Ovary (tissue), 9 donors: Measurements from ENCODE around the gene AOPEP. TPM values are rescaled to one million over a fixed set of nuclear protein-coding genes. Genes with fewer than 3 reads are reported as not detected.

Experiments used
- DNase-seq, 5 donors: peaks; one replicate each; pipeline ENCODE4 v3.0.0-alpha.2; 2019 to 2020
- H3K27ac ChIP-seq, 2 donors: fragments of 200-600 bp; one replicate each; pipeline versions ENCODE4 v1.5.1 to v1.8.0; 2019 to 2022
- H3K27me3 ChIP-seq: fragments of 200-600 bp; one replicate; pipeline ENCODE4 v1.8.0; 2022
- H3K36me3 ChIP-seq: fragments of 200-600 bp; sonication (generic); one replicate; pipeline ENCODE4 v1.5.1; 2019
- H3K4me1 ChIP-seq: one replicate; pipeline ENCODE4 v1.8.1; 2013; ENCODE audit warnings: mild to moderate bottlenecking, moderate library complexity; ENCODE audit not compliant: insufficient read depth
- H3K4me3 ChIP-seq: fragments of 200-600 bp; sonication (generic); one replicate; pipeline ENCODE4 v1.5.1; 2017
- H3K9me3 ChIP-seq, 2 donors: fragments of 200-600 bp in 1 of 2; sonication (generic) in 1 of 2; one replicate each; pipeline versions ENCODE4 v1.5.1 to v1.8.1; 2013 to 2019; ENCODE audit warnings: mild to moderate bottlenecking in 1 of 2, moderate library complexity in 1 of 2
- EP300 ChIP-seq: sonication (generic); formaldehyde crosslinking; IDR thresholded peaks from one replicate; pipeline ENCODE4 v1.6.1; 2017; ENCODE audit warnings: antibody characterized with exemption
- POLR2A ChIP-seq: fragments of 450-650 bp; IDR thresholded peaks from one replicate; pipeline ENCODE4 v1.6.1; 2017; ENCODE audit warnings: antibody characterized with exemption, mild to moderate bottlenecking, moderate library complexity
- WGBS, 3 donors: extraction: QIAGEN DNeasy Blood & Tissue Kit in 1 of 3; methylation state at CpG; one replicate each; pipeline versions ENCODE4 v1.1.5 to v1.1.7; 2013 to 2017; 5-methylcytosine and 5-hydroxymethylcytosine counted together
- intact Hi-C, 4 donors: fragments of 100-400 bp; cut with DNase I; formaldehyde crosslinking; loops; one replicate each; pipeline versions ENCODE4 v1.11.0 to v1.15.1; 2022 to 2023
- polyA plus RNA-seq, 2 donors: library from polyadenylated mRNA; stranded (reverse); fragments of 200-250 nt in 1 of 2; fragments of 350-450 nt in 1 of 2; fragmentation: Illumina TruSeq in 1 of 2; extraction: RNeasy Lipid Tissue Mini Kit (QIAGEN cat#74804) in 1 of 2; gene quantifications; one replicate each; pipeline ENCODE4 v1.2.3, GENCODE V29; 2013 to 2014
- total RNA-seq, 7 donors: library from RNA; depleted of rRNA in 2 of 7; stranded (reverse); fragments of >200 nt in 2 of 7; fragmentation: NEBNext Ultra II Directional in 3 of 7; extraction: Animal tissue kit (Norgen Biotek cat#: 25700) in 3 of 7; gene quantifications; one replicate each; pipeline versions ENCODE4 v1.1.0 to v1.2.4, GENCODE V29; 2016 to 2023
- TF ChIP-seq, protein P1 (sequence below), 3 donors: fragments of 450-650 bp in 2 of 3; fragments of 200-600 bp in 1 of 3; IDR thresholded peaks; one replicate each; pipeline versions ENCODE4 v1.5.1 to v1.8.0; 2016 to 2022; ENCODE audit warnings: antibody characterized with exemption in 3 of 3, mild to moderate bottlenecking in 1 of 3
- donor health status: DM: no; HTN: no; CAD: no; lungs with moderate emphysema.
- donor health status: DM: no; HTN: no; CAD: no.
- donor health status: Bipolar disorder and iron deficiency.
- donor health status: DM: yes; HTN: yes; CAD: no.
- donor health status: DM: no; HTN: no; CAD: no.
- donor health status: DM: yes; HTN: yes; CAD: no.

AOPEP gene
- total and polyA plus RNA-seq, 9 donors, result 40.0 to 141 (median 82.1) TPM

DNA sequence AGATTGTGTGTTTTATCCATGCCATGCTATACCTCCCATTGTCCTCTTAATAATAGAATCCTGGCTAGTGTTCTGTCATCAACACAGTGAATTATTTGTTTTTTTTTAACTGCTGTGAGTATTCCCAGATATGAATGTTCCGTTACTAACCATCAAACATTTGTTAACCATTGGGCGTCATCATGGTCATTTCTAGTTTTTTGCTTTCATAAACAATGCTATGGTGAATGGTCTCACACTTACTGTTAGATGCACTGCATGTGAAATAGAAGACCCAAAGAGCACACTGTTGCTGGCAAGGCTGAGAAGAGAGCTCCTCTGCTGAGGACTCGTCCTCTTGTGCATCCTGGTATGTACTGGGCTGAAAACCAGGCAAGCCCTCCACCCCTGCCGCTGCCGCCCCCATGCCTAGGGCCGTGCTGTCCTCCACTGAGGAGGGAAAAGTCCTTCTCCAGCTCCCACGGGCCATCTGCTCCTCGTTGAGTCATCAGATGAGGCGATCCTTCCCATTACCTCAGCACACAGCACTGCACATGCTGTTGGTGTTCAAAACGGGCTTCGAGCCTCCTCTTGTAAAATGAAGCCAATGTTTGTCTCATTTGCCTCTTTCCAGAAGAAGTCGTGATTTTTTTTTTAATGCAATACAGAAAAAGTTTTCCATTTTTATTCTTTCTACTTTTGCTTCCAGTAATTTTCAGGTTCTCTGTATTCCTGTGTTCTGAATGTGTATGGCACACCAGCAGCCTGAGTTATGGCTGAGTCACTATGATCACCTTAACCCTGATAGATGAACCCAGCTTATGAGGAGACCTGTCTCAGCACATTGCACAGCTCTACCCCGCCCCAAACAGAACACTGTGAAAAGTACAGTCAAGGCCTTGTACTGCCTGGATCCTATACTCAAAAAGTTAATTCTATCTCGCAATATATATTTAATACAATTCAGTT is 219.0 kb downstream of the AOPEP start:
- 28 to 40% (median 40%) methylated on average over 14 of the region's 14 CpGs for WGBS, 3 donors
- peaks cover 16% of the 10 kb centered on the region for H3K4me1 ChIP-seq
- H3K36me3 ChIP-seq, result no peaks in the 10 kb centered on the region

DNA sequence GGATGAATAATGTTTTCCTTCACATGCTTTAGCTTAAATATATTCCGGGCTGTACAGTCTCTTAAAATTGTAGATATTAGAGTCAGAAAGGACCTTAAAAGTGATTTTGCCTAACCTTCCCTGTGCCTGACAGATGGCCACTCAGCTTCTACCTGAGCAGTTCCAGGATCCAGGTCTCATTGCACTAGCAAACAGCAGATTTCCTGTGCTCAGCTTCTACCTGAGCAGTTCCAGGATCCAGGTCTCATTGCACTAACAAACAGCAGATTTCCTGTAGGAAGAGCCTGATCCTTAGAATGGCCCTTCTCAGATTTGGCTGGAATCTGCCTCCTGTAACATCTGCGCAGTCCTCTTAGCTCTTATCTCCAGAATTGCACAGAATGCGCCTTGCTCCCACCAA is 219.8 kb downstream of the AOPEP start:
- TF ChIP-seq POLR2A (no peak), EP300 (no peak)
- TF ChIP-seq, protein P1, sequence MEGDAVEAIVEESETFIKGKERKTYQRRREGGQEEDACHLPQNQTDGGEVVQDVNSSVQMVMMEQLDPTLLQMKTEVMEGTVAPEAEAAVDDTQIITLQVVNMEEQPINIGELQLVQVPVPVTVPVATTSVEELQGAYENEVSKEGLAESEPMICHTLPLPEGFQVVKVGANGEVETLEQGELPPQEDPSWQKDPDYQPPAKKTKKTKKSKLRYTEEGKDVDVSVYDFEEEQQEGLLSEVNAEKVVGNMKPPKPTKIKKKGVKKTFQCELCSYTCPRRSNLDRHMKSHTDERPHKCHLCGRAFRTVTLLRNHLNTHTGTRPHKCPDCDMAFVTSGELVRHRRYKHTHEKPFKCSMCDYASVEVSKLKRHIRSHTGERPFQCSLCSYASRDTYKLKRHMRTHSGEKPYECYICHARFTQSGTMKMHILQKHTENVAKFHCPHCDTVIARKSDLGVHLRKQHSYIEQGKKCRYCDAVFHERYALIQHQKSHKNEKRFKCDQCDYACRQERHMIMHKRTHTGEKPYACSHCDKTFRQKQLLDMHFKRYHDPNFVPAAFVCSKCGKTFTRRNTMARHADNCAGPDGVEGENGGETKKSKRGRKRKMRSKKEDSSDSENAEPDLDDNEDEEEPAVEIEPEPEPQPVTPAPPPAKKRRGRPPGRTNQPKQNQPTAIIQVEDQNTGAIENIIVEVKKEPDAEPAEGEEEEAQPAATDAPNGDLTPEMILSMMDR (IDR thresholded peaks at IDR 0.05), result no peak

More for the DNA sequence above, 219.0 kb downstream of the AOPEP start:
- peak overlapping the region; percentile 28 to 39 for H3K27ac ChIP-seq
- TF ChIP-seq, protein P1 (IDR thresholded peaks at IDR 0.05), result no peak
- TF ChIP-seq POLR2A, result no peak
- no peak for TF ChIP-seq EP300
- DNase-seq, result peak; percentile 62 to 73 (median 67)
- H3K9me3 ChIP-seq, result no peaks in the 10 kb centered on the region
- no peak overlapping the region for H3K4me3 ChIP-seq
- no peaks in the 10 kb centered on the region for H3K27me3 ChIP-seq
- intact Hi-C loops, result loop anchor here in 1 of 4 donors (10.0 kb wide), 1 partner anchor 59 kb away; no protein-coding TSS in a partner anchor

DNA sequence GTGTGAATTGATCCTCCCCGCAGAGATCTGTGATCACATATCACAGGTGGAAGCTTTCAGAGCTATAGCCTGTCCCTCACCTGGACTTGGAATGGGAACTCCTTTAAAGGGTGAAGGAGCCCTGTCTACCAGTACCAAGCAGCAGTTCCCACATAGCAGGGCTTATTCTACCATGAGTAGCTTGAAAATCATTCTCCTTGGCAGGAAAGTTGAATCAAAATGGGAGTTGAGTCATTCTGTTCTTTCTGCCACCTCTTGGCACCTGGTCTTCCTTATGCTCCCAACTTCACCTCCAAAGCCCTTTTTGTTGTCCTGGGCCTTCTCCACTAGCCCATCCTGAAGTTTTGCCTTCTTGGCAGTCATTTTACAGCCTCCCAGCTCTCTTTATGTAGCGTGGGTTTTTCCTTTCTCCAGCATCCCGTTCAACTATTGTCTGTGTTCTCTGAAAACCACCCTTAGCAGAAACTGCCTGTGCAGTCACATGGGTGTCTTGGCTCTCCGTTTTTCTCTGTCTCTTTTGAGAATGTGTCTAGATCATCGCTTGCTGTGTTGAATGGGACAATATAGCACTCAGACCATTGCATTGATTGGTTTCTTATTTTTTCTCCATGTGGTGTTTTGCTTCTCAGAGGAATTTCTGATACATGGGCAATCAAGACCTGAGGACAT is 222.2 kb downstream of the AOPEP start:
- peak overlapping the region in 1 of 2 donors; percentile 38 for H3K27ac ChIP-seq

More for the DNA sequence above, 219.8 kb downstream of the AOPEP start:
- no peaks in the 10 kb centered on the region for H3K36me3 ChIP-seq
- no peak for DNase-seq
- H3K27me3 ChIP-seq, result no peaks in the 10 kb centered on the region
- H3K4me1 ChIP-seq, result peaks cover 18% of the 10 kb centered on the region
- intact Hi-C loops, result loop anchor here in 1 of 4 donors (10.0 kb wide), 1 partner anchor 59 kb away; no protein-coding TSS in a partner anchor
- no peak overlapping the region for H3K4me3 ChIP-seq
- 61 to 81% (median 73%) methylated on average over 3 of the region's 3 CpGs for WGBS, 3 donors
- no peaks in the 10 kb centered on the region for H3K9me3 ChIP-seq
- H3K27ac ChIP-seq, result peak overlapping the region in 1 of 2 donors; percentile 30

DNA sequence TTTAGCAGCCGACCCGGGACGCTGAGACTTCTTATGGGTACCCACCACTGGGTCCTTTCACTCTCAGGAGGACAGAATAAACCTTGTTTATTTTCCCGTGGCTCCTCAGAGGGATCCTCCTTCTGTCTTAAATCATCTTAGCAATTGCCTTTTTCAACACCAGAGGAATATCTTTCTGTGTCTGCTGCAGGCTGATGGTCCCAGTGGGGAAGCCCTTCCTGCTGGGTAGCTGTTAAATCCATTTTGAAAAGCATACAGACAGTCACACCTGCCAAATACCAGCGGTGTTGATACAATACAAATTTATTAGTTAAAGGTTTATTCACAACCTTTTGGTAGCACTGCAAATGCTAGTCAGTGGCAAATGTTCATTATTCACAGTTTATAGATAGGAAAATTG is 222.9 kb downstream of the AOPEP start:
- TF ChIP-seq, protein P1 (IDR thresholded peaks at IDR 0.05), result no peak
- TF ChIP-seq EP300, result no peak
- no peak for TF ChIP-seq POLR2A
- Histone ChIP-seq H3K27me3 (no peaks in the 10 kb centered on the region), H3K27ac (peak overlapping the region in 1 of 2 donors; percentile 73), H3K4me3 (no peak overlapping the region), H3K9me3 (no peaks in the 10 kb centered on the region), H3K36me3 (no peaks in the 10 kb centered on the region), H3K4me1 (peaks cover 29% of the 10 kb centered on the region)
- DNase-seq, result no peak
- intact Hi-C loops, result loop anchor here in 1 of 4 donors (10.0 kb wide), 1 partner anchor 55 kb away; no protein-coding TSS in a partner anchor
- 23 to 46% (median 35%) methylated on average over 5 of the region's 5 CpGs for WGBS, 3 donors

More for the DNA sequence above, 222.2 kb downstream of the AOPEP start:
- peaks cover 29% of the 10 kb centered on the region for H3K4me1 ChIP-seq
- no peak for DNase-seq
- TF ChIP-seq, protein P1 (IDR thresholded peaks at IDR 0.05), result no peak
- TF ChIP-seq POLR2A (no peak), EP300 (no peak)
- H3K9me3 ChIP-seq, result no peaks in the 10 kb centered on the region
- no peaks in the 10 kb centered on the region for H3K27me3 ChIP-seq
- no peak overlapping the region for H3K4me3 ChIP-seq
- H3K36me3 ChIP-seq, result no peaks in the 10 kb centered on the region
- WGBS, 3 donors, result 77 to 85% (median 80%) methylated on average over 5 of the region's 5 CpGs
- intact Hi-C loops, result loop anchor here in 1 of 4 donors (10.0 kb wide), 1 partner anchor 56 kb away; no protein-coding TSS in a partner anchor
